ENCODE results near the gene NUCB2.
"Not testable (repeated sequence)": the region's sequence is repeated elsewhere in the genome, so short reads cannot be mapped to it uniquely, and the experiment has no call there.

NUCB2 gene

DNA sequence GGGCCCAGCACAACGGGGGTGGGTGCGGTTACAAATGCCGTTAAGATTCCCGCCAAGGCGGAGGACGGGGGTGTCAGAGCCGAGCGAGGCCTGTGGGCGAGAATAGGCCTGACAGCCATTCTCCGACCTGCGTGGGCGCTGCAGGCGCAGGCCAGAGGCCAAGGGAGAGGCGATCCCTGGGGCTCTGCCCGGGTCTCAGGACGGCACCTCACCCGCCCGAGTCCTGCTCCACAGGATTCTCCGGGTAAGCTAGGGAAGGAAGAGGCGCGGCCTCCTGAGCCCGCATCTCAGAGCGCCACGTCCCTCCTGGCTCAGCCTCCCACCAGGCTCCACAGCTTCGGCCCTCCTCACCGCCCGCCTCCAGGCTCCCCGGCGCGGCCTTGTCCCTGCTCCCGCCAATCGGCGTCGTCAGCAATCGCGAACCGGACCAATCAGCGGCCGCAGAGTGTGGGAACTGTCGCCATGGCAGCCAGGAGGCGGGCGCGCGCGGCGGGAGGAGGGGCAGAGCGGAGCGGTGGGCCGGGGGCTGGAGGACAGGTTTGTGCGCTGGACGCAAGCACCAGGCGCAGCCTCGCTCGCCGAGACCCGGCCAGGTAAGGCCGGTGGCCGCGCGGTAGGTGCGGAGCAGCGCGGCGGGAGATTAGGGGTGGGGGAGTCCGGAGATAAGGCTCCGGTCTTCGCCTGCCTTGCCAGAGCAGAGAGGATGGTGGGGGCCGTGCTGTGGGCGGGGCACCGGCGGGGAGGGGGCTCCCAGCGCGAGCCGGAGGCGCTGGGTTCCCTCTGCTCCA is at the start of gene NUCB2:
NUCB2 (plus strand) TSS at position 504 of the 788 bp plus-strand sequence. CDS start 18,585 bp downstream, outside the sequence.
- no peak for TF ChIP-seq CTCF (IDR thresholded peaks at IDR 0.05; ENCODE audit: borderline replicate concordance, control extremely low read depth, extremely low read depth, insufficient read depth, missing control alignments)
- in situ Hi-C loops (cut with MboI; ENCODE audit: low sequenced_read_pairs, unreplicated experiment), result no loop called here
- peak; percentile 97 for DNase-seq (ENCODE audit: low spot score)

DNA sequence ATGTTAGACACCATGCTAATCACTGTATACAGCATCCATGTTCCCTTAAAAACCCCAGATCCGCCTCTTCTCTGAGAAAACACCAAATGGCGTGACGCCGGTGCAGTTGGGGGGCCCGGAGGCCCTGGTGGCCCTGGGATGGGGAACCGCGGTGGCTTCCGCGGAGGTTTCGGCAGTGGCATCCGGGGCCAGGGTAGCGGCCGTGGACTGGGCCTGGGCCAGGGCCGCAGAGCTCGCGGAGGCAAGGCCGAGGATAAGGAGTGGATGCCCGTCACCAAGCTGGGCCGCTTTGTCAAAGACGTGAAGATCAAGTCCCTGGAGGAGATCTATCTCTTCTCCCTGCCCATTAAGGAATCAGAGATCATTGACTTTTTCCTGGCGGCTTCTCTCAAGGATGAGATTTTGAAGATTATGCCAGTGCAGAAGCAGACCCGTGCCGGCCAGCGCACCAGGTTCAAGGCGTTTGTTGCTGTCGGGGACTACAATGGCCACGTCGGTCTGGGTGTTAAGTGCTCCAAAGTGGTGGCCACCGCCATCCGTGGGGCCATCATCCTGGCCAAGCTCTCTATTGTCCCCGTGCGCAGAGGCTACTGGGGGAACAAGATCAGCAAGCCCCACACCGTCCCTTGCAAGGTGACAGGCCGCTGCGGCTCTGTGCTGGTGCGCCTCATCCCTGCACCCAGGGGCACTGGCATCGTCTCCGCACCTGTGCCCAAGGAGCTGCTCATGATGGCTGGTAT is 48.2 kb upstream of the NUCB2 start:
- DNase-seq (ENCODE audit: low spot score), result not testable (repeated sequence)
- in situ Hi-C loops (cut with MboI; ENCODE audit: low sequenced_read_pairs, unreplicated experiment), result loop anchor here (25.0 kb wide), 1 partner anchor 134 kb away; the partner anchor contains the start of gene NCR3LG1

DNA sequence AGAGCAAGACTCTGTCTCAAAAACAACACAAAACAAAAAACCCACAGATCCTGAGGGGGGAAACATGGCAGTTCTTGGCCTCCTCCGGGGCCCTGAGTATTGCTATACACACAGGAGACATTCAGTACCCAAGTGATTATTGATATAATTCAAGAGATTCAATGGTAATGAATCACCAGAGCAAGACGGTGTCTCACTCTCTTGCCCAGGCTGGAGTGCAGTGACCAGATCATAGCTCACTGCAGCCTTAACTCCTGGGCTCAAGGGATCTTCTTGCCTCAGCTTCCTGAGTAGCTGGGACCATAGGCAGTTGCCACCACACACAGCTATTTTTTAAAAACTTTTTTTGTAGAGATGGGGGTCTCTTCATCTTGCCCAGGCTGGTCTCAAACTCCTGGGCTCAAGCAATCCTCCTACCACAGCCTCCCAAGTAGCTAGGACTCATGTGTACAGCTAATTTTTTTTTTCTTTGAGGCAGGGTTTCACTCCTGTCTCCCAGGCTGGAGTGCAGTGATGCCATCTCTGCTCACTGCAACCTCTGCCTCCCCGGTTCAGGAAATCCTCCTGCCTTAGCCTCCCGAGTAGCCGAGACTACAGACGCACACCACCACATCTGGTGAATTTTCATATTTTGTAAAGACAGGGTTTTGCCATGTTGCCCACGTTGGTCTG is 46.9 kb upstream of the NUCB2 start:
- DNase-seq (ENCODE audit: low spot score), result no peak
- TF ChIP-seq CTCF (IDR thresholded peaks at IDR 0.05; ENCODE audit: borderline replicate concordance, control extremely low read depth, extremely low read depth, insufficient read depth, missing control alignments), result no peak
- in situ Hi-C loops (cut with MboI; ENCODE audit: low sequenced_read_pairs, unreplicated experiment), result loop anchor here (10.0 to 25.0 kb wide), 2 partner anchors 133 to 275 kb away; partner anchors contain the start of gene NCR3LG1

GRCh38 chr11:17230867-17231851 is 45.4 kb upstream of the NUCB2 start:
- TF ChIP-seq CTCF (IDR thresholded peaks at IDR 0.05; ENCODE audit: borderline replicate concordance, control extremely low read depth, extremely low read depth, insufficient read depth, missing control alignments), result no peak
- no peak for DNase-seq (ENCODE audit: low spot score)
- in situ Hi-C loops (cut with MboI; ENCODE audit: low sequenced_read_pairs, unreplicated experiment), result loop anchor here (10.0 to 25.0 kb wide), 2 partner anchors 131 to 274 kb away; partner anchors contain the start of gene NCR3LG1

DNA sequence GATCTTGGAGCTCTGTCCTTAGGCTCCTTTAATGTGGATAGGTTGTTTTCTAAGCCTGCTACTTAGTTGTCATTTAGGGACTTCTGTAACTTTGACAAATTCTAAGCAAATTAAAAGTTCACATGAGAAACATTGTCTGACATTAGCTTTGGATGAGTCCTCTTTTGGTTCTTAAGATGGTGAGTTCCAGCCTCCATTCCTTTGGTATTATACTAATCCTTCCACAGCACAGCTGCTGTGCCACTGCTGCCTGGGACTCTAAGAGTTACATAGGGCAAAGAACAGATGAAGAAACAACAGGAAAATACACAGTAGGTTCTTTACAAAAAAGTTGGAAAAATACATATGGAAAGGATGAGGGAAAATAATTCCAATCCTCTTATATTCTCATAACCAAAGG is 43.4 kb upstream of the NUCB2 start:
- in situ Hi-C loops (cut with MboI; ENCODE audit: low sequenced_read_pairs, unreplicated experiment), result loop anchor here (10.0 to 25.0 kb wide), 2 partner anchors 129 to 272 kb away; partner anchors contain the start of gene NCR3LG1
- no peak for TF ChIP-seq CTCF (IDR thresholded peaks at IDR 0.05; ENCODE audit: borderline replicate concordance, control extremely low read depth, extremely low read depth, insufficient read depth, missing control alignments)
- no peak for DNase-seq (ENCODE audit: low spot score)

- no peak for DNase-seq (ENCODE audit: low spot score)
Observed at GRCh38 chr11:17238377-17238776, 38.2 kb upstream of the NUCB2 start.

DNA sequence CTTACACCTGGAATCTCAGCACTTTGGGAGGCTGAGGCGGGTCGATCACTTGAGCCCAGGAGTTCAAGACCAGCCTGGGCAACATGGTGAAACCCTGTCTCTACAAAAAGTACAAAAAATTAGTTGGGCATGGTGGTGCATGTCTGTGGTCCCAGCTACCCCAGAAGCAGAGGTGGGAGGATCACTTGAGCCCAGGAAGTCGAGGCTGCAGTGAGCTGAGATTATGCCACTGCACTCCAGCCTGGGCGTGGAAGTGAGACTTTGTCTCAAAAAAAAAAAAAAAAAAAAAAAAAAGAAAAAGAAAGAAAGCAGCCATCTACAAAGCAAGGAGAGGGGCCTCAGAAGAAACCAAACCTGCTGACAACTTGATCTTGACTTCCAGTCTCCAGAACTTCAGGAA is 36.6 kb upstream of the NUCB2 start:
- not testable (repeated sequence) for DNase-seq (ENCODE audit: low spot score)
- in situ Hi-C loops (cut with MboI; ENCODE audit: low sequenced_read_pairs, unreplicated experiment), result loop anchor here (10.0 to 25.0 kb wide), 2 partner anchors 122 to 265 kb away; partner anchors contain the start of gene NCR3LG1

More at GRCh38 chr11:17238377-17238776, 38.2 kb upstream of the NUCB2 start:
- in situ Hi-C loops (cut with MboI; ENCODE audit: low sequenced_read_pairs, unreplicated experiment), result loop anchor here (10.0 to 25.0 kb wide), 2 partner anchors 124 to 266 kb away; partner anchors contain the start of gene NCR3LG1
- TF ChIP-seq CTCF (IDR thresholded peaks at IDR 0.05; ENCODE audit: borderline replicate concordance, control extremely low read depth, extremely low read depth, insufficient read depth, missing control alignments), result no peak

Measured in GM13976 (cell line).